Endometrial microvascular endothelial cells (primary cell): Measurements from ENCODE around the gene IQCE. TPM values are rescaled to one million over a fixed set of nuclear protein-coding genes. Genes with fewer than 3 reads are reported as not detected.

Source experiments
- in situ Hi-C: cut with HindIII; loops from 2 replicates; pipeline ENCODE4 v1.10.0; 2017; ENCODE audit warnings: low sequenced_read_pairs, low pct_unique_long_range_greater_than_20kb; ENCODE audit errors: inconsistent ontology term
- total RNA-seq: library from RNA; depleted of rRNA; stranded (reverse); fragments of >200 nt; gene quantifications from one replicate; pipeline ENCODE4 v1.2.3, GENCODE V29; 2015; ENCODE audit errors: inconsistent ontology term

The IQCE gene
- total RNA-seq, 1 donor from 2014 or later, result 17.4 TPM

DNA sequence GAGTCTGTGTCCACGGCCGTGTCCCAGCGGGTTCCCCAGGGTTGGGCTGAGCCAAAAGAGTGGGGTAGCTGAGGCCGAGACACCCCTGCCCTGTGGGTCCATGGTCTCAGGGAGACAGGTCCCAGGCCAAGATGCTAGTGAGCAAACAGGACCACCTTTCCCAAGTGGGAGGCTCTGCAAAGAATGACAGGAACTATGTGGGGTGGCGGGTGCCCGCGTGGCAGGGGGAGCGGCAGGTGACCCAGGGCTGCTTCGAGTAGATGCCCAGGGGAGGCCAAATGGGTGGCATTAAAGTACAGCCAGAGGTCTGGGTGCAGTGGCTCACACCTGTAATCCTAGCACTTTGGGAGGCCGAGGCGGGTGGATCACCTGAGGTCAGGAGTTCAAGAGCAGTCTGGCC lies 91.2 kb downstream of the IQCE start:
- in situ Hi-C loops, result no loop called here

- in situ Hi-C loops, result no loop called here
These were observed 91.7 kb downstream of the IQCE start for GRCh38 chr7:2650451-2650850.

GRCh38 chr7:2651336-2651735 lies 92.6 kb downstream of the IQCE start:
- in situ Hi-C loops, result no loop called here

DNA sequence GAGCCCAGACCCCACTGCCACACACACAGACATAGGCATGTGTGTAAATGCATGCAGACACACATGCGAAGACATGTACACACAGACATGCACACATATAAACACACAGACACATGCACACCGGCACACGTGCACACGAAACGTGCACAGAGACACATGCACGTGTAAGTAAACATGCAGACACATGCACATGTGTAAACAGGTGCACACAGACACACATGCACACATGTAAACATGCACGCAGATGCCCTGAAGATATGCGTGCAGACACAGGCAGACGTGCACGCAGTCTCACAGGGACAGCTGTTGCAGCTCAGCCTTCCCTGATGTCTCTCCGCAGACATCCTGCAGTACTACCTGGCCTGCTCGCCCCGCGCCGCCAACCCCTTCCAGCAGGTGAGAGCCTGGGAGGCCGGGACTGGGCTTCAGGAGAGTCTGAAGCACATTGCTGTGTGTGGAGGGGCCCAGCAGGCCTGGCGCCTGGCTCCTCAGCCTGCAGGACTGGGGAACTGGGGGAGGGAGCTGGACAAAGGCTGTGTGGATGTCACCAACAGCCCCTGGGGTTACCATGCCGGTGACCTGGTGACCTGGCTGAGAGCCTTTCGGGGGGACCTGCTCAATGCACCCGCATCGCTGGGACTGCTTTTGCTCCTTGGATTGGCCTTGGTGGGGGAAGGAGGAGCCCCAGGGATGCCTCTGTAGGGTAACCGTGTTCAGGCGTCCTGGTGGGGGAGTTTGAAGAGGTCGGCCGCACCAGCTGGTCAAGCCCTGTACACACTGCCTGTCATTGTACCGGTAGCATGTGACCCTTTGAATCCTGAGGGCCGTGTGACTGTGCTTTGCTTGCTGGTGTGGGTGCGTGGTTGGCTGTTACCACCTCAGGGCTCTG lies 93.3 kb downstream of the IQCE start:
- in situ Hi-C loops, result no loop called here

DNA sequence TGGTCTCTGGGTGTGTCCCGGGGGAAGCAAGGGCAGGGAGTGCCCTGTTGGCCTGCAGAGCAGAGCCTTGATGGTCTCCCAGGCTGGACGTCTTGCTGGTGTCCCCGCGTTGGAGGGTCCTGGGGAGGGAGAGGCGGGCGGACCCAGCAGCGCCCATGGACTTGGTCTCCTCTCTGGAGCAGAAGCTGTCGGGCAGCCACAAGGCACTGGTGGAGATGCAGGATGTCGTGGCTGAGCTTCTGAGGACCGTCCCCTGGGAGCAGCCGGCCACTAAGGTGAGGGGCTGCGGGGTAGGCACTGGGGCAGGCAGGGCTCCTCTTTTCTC lies 93.9 kb downstream of the IQCE start:
- in situ Hi-C loops, result no loop called here

DNA sequence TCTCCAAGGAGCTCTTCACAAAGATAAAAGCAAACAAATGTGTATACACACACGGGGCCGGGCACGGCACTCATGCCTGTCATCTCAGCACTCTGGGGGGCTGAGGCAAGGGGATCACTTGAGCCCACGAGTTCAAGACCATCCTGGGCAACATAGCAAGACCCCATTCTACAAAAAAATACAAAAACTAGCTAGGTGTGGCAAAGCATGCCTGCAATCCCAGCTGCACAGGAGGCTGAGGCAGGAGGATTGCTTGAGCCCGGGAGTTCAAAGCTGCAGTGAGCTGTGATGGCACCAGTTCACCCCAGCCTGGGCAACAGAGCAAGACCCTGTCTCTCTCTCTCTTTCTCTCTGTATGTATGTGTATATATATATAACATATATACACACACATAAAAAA lies 95.3 kb downstream of the IQCE start:
- in situ Hi-C loops, result no loop called here

DNA sequence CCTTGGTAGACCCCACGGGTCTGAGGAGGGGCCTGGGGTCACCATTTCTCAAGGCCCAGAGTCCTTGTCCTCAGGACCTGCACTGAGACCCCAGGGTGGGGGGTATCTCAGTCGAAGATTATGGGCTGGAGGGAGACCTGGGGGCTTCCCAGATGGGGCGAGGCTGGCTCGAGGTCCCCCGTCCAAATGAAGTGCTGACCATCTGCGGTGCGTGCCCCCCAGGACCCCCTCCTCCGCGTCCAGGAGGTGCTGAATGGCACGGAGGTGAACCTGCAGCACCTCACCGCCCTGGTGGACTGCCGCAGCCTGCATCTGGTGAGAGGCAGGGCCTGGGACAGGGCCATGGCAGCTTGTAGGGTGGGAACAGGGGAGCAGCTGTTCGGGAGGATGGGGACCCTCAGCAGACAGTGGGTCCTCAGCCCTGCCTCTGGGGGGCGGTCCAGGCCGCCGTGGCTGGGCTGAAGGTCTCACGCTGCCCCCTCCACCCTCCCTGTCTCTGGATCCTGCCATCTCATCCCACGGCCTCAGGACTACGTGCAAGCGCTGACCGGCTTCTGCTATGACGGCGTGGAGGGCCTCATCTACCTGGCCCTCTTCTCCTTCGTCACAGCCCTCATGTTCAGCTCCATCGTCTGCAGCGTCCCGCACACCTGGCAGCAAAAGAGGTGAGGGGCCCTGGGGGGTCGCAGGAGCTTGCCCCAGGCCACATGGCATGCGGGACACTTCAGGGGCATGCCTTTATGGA lies 97.3 kb downstream of the IQCE start:
- in situ Hi-C loops, result no loop called here

DNA sequence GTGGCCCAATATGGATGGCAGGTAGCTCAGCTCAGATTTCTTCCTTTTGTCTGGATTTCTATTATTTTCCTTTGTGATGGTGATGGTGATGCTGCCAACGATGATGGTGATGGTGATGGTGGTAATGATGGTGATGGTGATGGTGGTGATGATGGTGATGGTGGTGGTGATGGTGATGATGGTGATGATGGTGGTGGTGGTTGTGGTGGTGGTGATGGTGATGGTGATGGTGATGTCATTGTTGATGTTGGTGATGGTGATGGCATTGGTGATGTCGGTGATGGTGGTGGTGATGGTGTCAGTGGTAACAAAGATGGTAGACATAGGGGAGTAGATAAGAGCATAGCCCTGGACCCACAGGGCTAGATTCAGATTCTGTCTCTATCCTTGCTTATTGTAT lies 98.4 kb downstream of the IQCE start:
- in situ Hi-C loops, result no loop called here

GRCh38 chr7:2657920-2658671 lies 99.3 kb downstream of the IQCE start:
- in situ Hi-C loops, result no loop called here

DNA sequence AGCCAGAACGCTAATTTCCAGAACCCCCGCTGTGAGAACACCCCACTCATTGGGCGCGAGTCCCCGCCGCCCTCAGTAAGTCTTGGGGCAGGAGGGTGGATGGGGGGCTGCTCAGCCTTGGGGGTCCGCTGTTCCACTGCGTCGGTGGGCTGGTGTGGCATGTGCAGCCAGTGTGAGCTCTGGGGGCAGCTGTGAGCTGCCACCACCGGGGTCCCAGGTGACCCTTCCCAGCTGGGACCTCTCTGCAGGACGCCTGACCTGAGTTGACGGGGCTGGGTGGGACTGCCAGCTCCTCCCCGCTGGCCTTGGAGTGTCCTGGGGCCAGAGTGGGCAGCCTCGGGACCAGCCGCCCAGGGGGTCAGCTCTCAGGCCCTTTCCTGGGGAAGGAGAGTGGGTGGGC lies 100.2 kb downstream of the IQCE start:
- in situ Hi-C loops, result no loop called here

DNA sequence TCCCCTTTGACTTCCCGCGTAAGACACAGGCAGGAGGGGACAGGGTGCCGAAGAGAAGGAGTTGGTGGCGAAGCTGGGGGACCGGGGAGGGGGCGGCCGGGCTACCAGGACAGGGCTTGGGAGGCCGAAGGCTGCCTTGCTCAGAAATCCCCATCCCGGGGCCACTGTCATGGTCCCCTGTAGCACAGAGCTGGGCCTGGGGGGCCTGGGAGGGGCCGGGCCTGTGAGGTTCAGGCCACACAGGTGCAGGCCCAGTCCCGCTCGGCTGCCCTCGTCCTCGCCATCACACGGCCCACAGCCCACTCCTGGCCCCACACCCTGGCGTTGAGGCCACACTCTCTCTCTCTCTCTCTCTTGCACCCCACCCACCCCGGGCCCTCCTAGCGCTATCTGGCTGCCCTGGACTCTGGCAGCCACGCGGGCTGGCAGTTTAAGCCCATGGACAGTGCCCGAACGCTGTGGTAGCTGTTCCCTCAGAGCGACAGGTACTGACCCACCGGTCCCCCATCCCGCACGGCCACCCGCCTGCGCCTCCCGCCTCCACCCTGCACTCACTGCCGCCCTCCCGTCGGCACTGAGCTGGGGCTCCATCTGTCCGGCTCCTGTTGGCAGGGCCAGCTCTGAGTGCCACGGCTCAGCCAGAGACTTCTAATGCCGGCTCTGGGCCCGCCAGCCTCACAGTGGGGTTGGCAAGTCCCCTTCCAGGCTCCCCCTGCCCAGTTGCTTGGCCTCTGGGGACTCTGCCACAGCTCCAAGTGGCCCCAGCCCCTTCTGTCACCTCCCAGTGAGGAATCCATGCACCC lies 101.0 kb downstream of the IQCE start:
- in situ Hi-C loops, result no loop called here

- in situ Hi-C loops, result no loop called here
These were observed 101.7 kb downstream of the IQCE start for GRCh38 chr7:2660359-2661095.

DNA sequence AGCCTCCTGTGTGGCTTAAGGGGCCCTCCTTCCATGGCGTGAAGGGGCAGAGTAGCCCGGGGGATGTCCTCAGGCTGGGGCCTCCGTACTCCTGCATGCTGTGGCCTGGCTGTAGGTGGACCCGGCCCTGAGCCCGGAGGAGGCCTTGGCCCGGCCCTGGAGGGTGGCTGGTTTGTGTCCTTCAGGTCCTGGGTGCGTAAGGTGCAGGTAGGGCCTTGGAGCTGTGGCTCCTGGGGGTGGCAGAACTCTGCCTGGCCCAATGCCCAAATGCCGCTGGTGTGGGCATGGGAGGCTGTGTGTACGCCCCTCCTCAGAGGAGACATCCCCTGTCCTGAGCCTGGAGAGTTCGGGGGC lies 102.3 kb downstream of the IQCE start:
- in situ Hi-C loops, result no loop called here

DNA sequence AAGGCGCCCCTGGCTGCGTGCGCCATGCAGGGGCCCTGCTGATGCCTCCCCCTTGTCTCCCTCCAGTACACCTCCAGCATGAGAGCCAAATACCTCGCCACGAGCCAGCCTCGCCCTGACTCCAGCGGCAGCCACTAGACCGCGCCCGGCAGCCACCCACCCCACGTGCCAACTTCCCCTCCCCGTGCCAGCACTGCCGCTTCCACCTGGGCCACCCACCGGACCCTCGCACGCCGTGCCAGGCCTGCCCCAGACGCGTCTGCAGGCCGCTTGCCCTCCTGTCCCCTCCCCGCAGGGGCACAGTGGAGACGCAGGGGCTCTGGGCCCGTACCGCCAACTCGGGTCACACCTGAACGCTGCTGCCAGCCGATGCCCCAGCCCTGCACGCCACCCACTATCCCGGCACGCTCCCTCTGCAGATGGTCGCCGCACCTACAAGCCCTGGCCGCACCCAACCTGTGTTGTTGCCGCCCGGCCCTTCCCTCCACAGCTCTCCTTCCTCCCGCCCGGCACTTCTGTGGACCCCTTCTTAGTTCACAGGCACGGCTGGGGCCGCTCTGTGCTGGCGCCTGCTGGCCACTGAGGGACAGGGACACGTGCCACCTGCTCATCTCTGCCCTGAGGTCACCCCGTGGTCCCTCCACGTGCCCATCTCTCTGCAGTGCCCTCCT lies 103.0 kb downstream of the IQCE start:
- in situ Hi-C loops, result no loop called here

GRCh38 chr7:2662273-2663120 lies 103.7 kb downstream of the IQCE start:
- in situ Hi-C loops, result no loop called here

DNA sequence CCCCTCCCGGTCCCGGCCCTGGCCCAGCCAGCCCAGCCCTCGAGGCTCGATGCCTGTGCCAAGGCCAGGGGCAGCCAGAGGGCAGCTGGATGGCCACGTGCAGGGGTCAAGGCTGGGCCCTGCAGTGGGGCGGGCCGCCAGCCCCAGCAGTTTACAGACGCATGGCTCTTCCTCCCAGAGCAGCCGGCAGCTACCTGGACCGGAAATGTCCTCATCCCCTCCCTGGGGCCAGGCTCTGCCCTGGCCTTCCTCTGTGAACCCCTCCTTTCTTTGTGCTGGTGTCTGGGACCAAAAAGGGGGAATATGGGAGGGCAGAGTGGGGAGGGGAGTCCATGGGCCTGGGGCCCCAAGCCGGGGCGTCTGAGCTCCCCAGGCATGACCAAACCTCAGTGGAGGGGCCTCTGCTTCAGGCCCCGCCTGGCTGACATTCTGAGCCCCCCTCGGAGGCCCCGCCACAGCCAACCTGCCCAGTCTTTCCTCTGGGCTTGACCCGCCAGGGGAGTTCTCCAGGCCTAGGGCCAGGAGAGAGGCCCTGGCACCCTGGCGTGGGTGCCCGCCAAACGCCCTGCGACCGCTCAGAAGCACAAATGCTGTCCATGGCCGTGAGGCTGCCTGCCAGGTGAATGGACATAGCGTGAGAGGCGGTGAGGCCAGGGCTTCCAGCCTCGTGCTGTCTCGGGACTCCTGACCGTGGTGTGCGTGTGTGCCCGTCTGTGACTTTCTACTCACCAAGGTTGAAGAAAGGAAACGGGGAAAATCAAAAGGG lies 104.5 kb downstream of the IQCE start:
- in situ Hi-C loops, result no loop called here
